GM18951 (cell line): ENCODE data around the gene CYP4B1.
"Not testable (repeated sequence)": the region's sequence is repeated elsewhere in the genome, so short reads cannot be mapped to it uniquely, and the experiment has no call there.

Source experiments
- POLR2A ChIP-seq: IDR thresholded peaks from 4 replicates; pipeline ENCODE4 v1.6.1; 2011; ENCODE audit warnings: mild to moderate bottlenecking; ENCODE audit not compliant: insufficient read length, insufficient read depth; ENCODE audit errors: extremely low read depth
- in situ Hi-C: fragments of 300-500 bp; cut with MboI; formaldehyde crosslinking; loops from one replicate; pipeline ENCODE4 v1.12.0; 2022; ENCODE audit warnings: low sequenced_read_pairs, mixed read lengths, inconsistent platforms; ENCODE audit not compliant: unreplicated experiment

Gene CYP4B1

DNA sequence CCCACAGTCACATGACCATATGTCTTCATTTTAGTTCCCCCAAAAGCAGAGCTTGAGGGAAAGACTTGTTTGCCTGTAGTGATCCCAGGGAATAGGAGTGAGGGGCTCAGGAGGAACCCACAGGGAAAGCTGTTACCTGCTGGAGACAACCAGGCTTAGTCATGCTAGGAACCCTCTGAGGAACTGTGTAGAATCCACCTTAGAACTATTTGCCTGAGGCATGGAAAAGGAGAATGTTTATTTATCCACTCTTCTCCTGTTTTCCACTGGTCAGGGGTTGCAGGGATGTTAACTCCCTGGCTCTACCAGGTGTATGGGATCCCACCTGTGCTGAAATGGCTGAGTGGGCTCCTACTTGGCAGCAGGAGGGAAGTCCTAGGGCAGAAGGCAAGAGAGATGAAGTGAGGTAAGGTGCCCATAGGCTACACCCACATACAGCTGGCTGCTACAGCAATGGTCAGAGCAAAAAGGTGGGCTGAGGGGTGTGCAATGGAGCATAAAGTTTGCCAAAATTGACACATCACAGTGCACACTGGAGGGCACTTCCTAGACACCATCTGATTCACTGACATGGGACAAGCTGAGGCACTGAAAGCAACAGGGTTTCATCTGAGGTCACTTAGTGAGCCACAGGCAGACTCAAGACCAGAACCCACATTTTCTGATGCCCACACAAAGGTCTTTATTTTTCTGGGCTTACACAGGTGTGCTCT is 29.7 kb upstream of the CYP4B1 start:
- in situ Hi-C loops: no loop called here
- TF ChIP-seq POLR2A: no peak

DNA sequence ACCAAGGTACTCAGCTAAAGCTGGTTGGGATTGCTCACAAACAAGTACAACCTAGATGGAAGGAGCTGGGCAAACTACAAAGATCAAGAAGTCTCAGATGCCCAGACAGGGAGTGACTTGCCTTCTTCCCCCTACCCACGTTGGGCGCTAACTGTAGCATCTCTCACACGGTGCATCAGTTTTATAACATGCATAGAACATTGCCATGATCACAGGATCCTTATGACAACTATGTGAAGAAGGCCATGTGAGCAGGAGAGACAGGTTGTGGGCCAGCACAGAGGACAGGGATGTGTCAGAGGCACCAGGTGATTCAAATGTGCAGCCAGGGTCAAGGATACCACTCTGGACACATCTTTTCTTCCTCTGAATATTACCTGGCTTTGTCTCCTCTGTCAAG is 28.3 kb upstream of the CYP4B1 start:
- TF ChIP-seq POLR2A: no peak
- in situ Hi-C loops: no loop called here

DNA sequence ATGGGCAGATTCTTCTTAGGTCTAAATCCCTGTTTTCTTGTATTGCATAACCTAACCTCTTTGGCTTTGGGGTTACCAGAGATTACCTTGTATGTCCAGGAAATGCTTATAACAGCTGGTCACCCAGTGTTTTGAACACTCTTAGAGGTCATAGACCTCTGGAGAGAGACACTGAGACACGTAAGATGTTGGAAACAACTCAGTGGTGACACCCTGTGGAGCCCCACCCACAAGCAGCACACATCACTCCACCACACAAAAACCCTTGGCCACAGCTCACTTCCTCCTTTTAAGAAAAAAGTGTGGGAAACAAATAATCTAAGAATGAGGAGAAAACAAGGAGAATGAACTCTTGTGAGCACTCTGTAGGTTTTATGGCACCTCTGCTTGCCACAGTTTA is 26.3 kb upstream of the CYP4B1 start:
- TF ChIP-seq POLR2A: no peak
- in situ Hi-C loops: no loop called here

DNA sequence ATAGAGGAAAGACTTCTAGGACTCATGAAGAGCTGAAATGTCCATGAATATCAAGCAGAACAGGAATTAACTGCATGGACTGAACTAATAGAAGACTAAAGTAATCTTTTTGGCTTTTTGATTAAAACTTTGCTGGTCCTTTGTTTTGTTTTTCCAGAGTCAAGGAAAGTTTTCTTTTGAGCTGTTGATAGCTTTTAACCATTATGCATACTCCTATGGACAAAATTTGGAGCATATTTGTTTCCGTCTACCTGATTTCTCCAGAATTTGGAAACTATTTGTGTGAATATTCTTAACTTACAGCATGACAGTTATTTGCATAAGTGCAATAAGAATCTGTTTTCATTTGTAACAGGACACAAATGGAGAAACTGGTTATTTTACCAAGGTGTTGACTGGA is 24.5 kb upstream of the CYP4B1 start:
- TF ChIP-seq POLR2A: no peak
- in situ Hi-C loops: no loop called here

DNA sequence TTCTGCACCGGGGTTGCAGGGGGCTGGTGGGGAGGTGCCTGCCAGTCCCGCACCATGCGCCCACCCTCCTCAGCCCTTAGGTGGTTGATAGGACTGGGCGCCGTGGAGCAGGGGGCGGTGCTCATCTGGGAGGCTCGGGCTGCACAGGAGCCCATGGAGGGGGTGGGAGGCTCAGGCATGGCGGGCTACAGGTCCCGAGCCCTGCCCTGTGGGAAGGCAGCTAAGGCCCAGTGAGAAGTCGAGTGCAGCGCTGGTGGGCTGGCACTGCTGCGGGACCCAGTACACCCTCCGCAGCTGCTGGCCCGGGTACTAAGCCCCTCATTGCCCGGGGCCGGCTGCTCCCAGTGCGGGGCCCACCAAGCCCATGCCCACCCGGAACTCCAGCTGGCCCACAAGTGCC is 20.4 kb upstream of the CYP4B1 start:
- in situ Hi-C loops: not testable (repeated sequence)

DNA sequence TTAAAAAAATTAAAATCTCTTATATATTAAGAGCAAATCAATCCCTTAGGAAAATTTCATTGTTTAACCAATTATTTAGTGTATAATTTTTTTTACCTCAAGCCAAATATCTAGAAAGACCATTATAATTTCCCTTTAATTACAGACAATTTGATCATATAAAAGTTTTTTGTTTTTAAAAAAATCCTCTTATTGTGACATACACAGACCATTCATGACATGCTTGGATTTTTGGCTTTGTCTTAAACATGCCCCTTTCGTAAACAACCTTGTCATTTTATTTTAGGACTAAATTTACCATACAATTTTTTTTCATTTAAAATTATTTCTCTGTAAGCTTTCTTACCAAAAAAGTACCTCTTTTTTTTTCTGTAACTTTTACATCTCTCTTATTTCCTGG is 14.2 kb upstream of the CYP4B1 start:
- no peak for TF ChIP-seq POLR2A
- in situ Hi-C loops: no loop called here

DNA sequence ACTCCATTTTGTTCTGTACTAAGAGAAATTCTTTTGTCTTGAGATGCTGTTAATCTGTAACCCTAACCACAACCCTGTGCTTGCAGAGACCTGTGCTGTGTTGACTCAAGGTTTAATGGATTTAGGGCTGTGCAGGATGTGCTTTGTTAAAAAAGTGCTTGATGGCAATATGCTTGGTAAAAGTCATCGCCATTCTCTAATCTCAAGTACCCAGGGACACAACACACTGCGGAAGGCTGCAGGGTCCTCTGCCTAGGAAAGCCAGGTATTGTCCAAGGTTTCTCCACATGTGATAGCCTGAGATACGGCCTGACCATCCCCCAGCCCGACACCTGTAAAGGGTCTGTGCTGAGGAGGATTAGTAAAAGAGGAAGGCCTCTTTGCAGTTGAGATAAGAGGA is 10.2 kb upstream of the CYP4B1 start:
- in situ Hi-C loops: not testable (repeated sequence)

DNA sequence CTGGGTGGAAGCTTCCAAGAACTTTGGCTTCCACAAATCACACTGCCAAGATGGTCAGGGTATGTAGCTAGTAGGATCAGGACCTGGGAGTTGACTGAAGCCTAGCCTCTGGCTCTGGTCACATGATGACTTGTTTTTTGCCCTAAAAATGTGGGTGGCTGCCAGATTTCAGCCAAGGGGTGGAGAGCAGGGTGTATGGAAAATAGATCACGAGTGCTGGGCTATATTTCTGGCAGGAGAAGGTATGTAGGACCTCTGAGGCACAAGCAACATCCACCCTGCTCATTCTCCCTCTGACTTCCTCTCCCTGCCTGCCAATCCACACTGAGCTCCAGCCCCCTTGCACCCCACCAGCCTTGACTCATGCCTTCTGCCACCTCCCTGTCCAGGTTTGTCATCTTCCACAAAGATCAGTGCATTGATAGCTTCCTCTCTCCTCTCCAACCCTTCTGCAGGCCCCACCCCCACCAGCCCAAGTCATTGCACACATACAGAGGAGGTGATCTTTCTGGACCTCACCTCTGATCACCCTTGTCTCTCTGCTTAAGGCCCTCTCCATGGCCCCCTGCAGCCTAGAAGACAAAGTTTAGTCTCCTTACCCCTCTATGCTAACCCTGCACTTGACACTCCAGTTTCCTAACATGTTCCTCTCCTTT is 8.3 kb upstream of the CYP4B1 start:
- in situ Hi-C loops: no loop called here
- TF ChIP-seq POLR2A: no peak

DNA sequence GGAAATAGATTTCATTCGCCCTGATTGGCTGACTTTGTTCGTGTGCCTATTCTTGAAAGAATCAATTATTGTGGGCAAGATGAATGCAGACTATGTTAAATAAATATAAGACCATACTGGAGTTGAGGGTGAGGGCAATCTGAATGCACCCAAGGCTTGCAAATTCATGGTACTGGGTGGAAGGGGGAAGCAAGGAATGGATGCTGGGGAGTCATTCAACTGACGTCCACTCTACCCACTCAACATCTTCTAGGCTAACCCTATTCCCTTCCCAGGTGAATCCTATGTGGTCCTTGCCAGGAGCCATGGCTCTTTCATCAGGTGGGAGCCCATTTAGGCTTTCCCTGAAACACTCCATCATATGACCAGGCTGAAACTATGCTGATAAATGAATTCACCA is 5.7 kb upstream of the CYP4B1 start:
- in situ Hi-C loops: no loop called here
- TF ChIP-seq POLR2A: no peak

DNA sequence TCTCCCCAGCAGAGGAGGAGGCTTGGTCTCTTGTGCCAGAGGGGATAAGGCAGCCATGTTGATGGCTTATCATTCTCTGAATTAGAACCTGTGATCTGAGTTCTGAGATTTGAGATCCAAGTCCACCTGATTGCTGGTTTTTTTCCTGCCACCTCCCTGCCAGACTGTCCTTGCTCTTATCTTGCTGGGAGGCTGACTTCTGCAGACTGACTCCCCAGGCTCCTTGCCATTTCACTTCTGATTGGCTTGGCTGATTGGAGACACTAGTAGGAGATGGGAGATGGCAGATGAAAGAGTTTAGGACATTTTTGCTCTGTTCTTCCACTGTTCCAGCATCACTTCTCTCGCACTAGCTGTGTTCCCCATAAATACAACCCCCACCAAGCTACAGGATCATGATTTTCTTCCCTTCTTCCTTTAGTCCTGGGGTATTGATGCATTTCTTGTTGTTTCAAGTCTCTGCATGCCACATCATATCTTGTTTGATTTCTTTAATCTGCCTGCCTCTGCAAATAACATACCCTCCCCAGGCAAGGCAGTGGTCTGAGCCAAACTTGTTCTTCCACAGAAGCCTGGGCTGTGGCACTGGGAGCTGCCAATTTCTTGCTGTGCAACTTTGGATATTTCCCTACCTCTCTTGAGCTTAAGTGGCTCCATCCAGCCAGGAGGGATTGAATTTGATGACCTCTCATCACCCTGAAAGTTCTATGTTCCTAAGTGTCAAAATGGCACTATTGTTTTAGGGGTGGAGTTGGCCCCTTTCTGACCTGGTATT is 963 bp upstream of the CYP4B1 start:
- TF ChIP-seq POLR2A: no peak
- in situ Hi-C loops: no loop called here

DNA sequence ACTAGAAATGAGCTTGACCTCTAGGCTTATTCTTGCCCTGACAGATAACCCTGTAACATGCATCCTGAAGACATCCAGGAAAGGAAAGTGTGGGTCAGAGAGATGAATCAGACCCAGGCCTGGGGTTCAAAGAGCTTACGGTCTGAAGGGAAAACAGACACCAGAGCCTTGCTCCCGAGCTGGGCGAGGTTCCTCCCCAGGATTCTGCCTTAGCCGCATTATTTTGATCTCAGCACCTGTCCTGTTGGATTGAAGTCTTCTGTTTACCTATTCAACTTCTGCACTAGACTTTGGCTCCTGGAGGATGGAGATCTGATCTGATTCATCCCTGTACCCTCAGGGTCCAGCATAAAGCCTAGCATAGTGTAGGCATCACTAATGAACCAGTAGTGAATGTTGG is 1.9 kb downstream of the CYP4B1 start:
- in situ Hi-C loops: no loop called here
- no peak for TF ChIP-seq POLR2A

DNA sequence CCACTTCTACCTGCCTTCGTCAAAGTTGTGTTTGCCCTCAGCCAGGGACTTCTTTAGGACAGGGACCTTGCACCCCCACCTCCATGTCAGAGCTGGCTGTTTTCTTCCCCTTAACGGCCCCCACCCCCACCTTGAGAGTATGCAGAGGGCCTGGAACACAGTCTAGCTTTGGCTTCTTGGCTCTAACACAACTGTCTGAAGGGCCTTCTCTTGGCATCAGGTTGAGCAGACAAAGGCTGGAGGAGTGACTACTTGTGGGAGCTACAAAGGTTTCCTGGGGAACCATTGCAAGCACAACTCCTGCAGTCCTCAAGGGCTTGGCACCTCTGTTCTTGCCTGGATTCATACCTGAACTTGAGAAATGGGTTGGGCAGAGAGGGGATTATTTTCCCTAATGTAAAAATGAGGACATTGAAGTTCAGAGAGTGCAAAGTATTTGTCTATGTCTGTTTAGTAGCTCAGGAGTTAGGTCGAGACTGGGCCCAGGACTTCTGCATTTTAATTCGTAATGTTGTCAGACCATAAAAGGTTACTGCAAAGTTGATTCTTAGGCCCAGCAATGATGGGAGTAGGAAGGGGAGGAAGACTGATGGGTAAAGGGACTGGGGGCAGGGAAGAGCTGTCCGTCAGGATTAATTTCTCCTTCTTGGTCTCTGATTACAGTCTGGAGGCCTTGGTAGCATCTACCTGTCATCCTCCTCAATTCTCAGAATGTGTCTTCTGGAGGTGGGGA is 2.6 kb downstream of the CYP4B1 start:
- in situ Hi-C loops: no loop called here

DNA sequence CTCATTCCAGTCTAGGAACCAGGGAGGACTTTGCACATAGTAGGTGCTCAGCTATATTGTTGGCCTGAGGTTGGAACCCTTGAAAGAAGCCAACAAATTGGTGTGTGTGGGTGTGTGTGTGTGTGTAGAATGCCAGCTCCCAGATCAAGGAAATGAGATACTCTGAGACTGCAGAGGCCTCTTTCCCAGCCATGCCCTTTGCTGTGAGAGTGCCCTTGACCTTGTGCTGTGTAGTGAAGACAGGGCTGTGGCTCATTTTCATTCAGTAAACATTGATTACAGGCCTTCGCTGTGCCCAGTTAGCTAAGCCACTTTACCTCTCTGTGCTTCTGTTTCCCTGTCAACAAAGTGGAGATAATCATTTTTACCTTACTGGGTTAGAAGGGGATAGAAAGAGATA is 3.2 kb downstream of the CYP4B1 start:
- in situ Hi-C loops: no loop called here
- no peak for TF ChIP-seq POLR2A

More for the DNA sequence above, 2.6 kb downstream of the CYP4B1 start:
- TF ChIP-seq POLR2A: no peak
